IMR-90 (cell line): ENCODE measurements around the gene RBM28. TPM values are rescaled to one million over a fixed set of nuclear protein-coding genes. Genes with fewer than 3 reads are reported as not detected.

ENCODE experiments used
- ATAC-seq: fragments of 200-7000 bp; cut with Tn5 transposase; 2 replicates; pipeline ENCODE4 v1.9.1; 2020; ENCODE audit warnings: low read depth, mild to moderate bottlenecking, moderate library complexity
- BruUV-seq: library from RNA; stranded (reverse); fragments of 400-500 nt; replicated peaks from 2 replicates; lab custom pipeline; 2021; lab: Mats Ljungman, UMichigan
- CTCF ChIA-PET: fragments of 300-600 bp; formaldehyde crosslinking; extraction: SDS; loops from one replicate; lab custom pipeline; 2021; ENCODE audit warnings: antibody characterized with exemption; lab: Yijun Ruan, JAX
- POLR2A ChIA-PET: fragments of 300-600 bp; sonication (Branson Sonifier 250); formaldehyde crosslinking; loops from one replicate; lab custom pipeline; 2022; ENCODE audit warnings: antibody characterized with exemption; ENCODE audit not compliant: unreplicated experiment; lab: Charles Lee
- DNase-seq: peaks from one replicate; pipeline ENCODE4 v3.0.0; 2013
- H2AFZ ChIP-seq: replicated peaks from 2 replicates; pipeline ENCODE3; 2013; ENCODE audit warnings: low read length, mild to moderate bottlenecking; ENCODE audit not compliant: poor library complexity
- H2AK5ac ChIP-seq: 2 replicates; pipeline ENCODE4 v1.6.1; 2013; ENCODE audit warnings: low read depth, low read length, inconsistent platforms
- H2AK9ac ChIP-seq: replicated peaks from 2 replicates; pipeline ENCODE3; 2013; ENCODE audit warnings: mild to moderate bottlenecking, low read depth, low read length, moderate library complexity; ENCODE audit not compliant: poor library complexity
- H2BK120ac ChIP-seq: 2 replicates; pipeline ENCODE4 v1.6.1; 2013; ENCODE audit warnings: low read depth, low read length, inconsistent platforms
- H2BK15ac ChIP-seq: 3 replicates; pipeline ENCODE4 v1.6.1; 2013; ENCODE audit warnings: low read depth, low read length, inconsistent platforms
- H2BK20ac ChIP-seq: 2 replicates; pipeline ENCODE4 v1.6.1; 2013; ENCODE audit warnings: low read depth, mild to moderate bottlenecking, inconsistent platforms, low read length, moderate library complexity
- H2BK5ac ChIP-seq: 2 replicates; pipeline ENCODE4 v1.6.1; 2013; ENCODE audit warnings: mild to moderate bottlenecking, low read depth, low read length, inconsistent platforms; ENCODE audit not compliant: poor library complexity, severe bottlenecking
- H3K14ac ChIP-seq: replicated peaks from 2 replicates; pipeline ENCODE4 v1.6.1; 2013; ENCODE audit warnings: low read depth, low read length, inconsistent platforms
- H3K18ac ChIP-seq: 2 replicates; pipeline ENCODE4 v1.6.1; 2013; ENCODE audit warnings: low read depth, low read length, control low read depth
- H3K23ac ChIP-seq: 2 replicates; pipeline ENCODE4 v1.6.1; 2013; ENCODE audit warnings: low read depth, low read length, inconsistent platforms
- H3K27ac ChIP-seq: 2 replicates; pipeline ENCODE4 v1.5.1; 2013; ENCODE audit warnings: mild to moderate bottlenecking, control low read depth, low read length; ENCODE audit not compliant: insufficient read depth
- H3K27me3 ChIP-seq: 2 replicates; pipeline ENCODE4 v1.6.1; 2013; ENCODE audit warnings: low read length; ENCODE audit not compliant: control insufficient read depth, insufficient read depth
- H3K36me3 ChIP-seq: 2 replicates; pipeline ENCODE4 v1.6.1; 2013; ENCODE audit warnings: low read length, mixed read lengths; ENCODE audit not compliant: control insufficient read depth, insufficient read depth
- H3K4ac ChIP-seq: 2 replicates; pipeline ENCODE4 v1.6.1; 2013; ENCODE audit warnings: low read depth, low read length, inconsistent platforms
- H3K4me1 ChIP-seq: 2 replicates; pipeline ENCODE4 v1.6.1; 2013; ENCODE audit warnings: low read length, mixed read lengths; ENCODE audit not compliant: control insufficient read depth, insufficient read depth
- H3K4me2 ChIP-seq: 2 replicates; pipeline ENCODE4 v1.6.1; 2013; ENCODE audit warnings: low read depth, mild to moderate bottlenecking, control low read depth, low read length, moderate library complexity
- H3K4me3 ChIP-seq: 2 replicates; pipeline ENCODE4 v1.5.1; 2013; ENCODE audit warnings: low read depth, mild to moderate bottlenecking, control low read depth, low read length, moderate library complexity; ENCODE audit not compliant: insufficient read depth
- H3K56ac ChIP-seq: 2 replicates; pipeline ENCODE4 v1.6.1; 2013; ENCODE audit warnings: low read length, inconsistent platforms; ENCODE audit not compliant: insufficient read depth; ENCODE audit errors: extremely low read depth
- H3K79me1 ChIP-seq, 2 experiments: 2 replicates each; pipeline ENCODE4 v1.6.1; 2013; ENCODE audit warnings: low read length in 2 of 2, inconsistent platforms in 1 of 2, low read depth in 1 of 2
- H3K9ac ChIP-seq: 2 replicates; pipeline ENCODE4 v1.6.1; 2013; ENCODE audit warnings: low read depth, low read length, control low read depth
- H3K9me1 ChIP-seq: 2 replicates; pipeline ENCODE4 v1.6.1; 2013; ENCODE audit warnings: low read length, inconsistent platforms; ENCODE audit not compliant: insufficient read depth
- H3K9me3 ChIP-seq: 2 replicates; pipeline ENCODE4 v1.6.1; 2013; ENCODE audit warnings: low read length; ENCODE audit not compliant: control insufficient read depth, insufficient read depth
- H4K20me1 ChIP-seq: 2 replicates; pipeline ENCODE4 v1.6.1; 2013; ENCODE audit warnings: low read length, inconsistent platforms; ENCODE audit not compliant: insufficient read depth
- H4K5ac ChIP-seq: 2 replicates; pipeline ENCODE4 v1.6.1; 2013; ENCODE audit warnings: mild to moderate bottlenecking, low read depth, low read length, control low read depth
- H4K8ac ChIP-seq, 2 experiments: 2 replicates each; pipeline ENCODE4 v1.6.1; 2013; ENCODE audit warnings: low read depth in 2 of 2, low read length in 2 of 2, control low read depth in 1 of 2, inconsistent platforms in 1 of 2
- H4K91ac ChIP-seq: 2 replicates; pipeline ENCODE4 v1.6.1; 2013; ENCODE audit warnings: low read depth, low read length, inconsistent platforms; ENCODE audit not compliant: insufficient read depth
- BHLHE40 ChIP-seq: fragments of 150-350 bp; IDR thresholded peaks from 2 replicates; pipeline ENCODE4 v1.6.1; 2016; ENCODE audit warnings: mild to moderate bottlenecking, low read depth, low read length
- CEBPB ChIP-seq: IDR thresholded peaks from 2 replicates; pipeline ENCODE4 v1.6.1; 2012; ENCODE audit warnings: low read depth, low read length, improper control_type of control experiment
- CHD1 ChIP-seq: IDR thresholded peaks from 2 replicates; pipeline ENCODE4 v1.6.1; 2012; ENCODE audit warnings: low read depth, low read length, improper control_type of control experiment
- ELK1 ChIP-seq: fragments of 150-350 bp; IDR thresholded peaks from 2 replicates; pipeline ENCODE4 v1.6.1; 2016; ENCODE audit warnings: low read depth, mild to moderate bottlenecking, low read length, moderate library complexity, borderline replicate concordance
- FOS ChIP-seq: fragments of 150-350 bp; IDR thresholded peaks from 2 replicates; pipeline ENCODE4 v1.6.1; 2016; ENCODE audit warnings: low read depth, low read length
- MAFK ChIP-seq: IDR thresholded peaks from 2 replicates; pipeline ENCODE4 v1.6.1; 2012; ENCODE audit warnings: low read depth, low read length, improper control_type of control experiment
- MAZ ChIP-seq: IDR thresholded peaks from 2 replicates; pipeline ENCODE4 v1.6.1; 2012; ENCODE audit warnings: low read depth, mild to moderate bottlenecking, low read length, improper control_type of control experiment, moderate library complexity, borderline replicate concordance
- MXI1 ChIP-seq: IDR thresholded peaks from 2 replicates; pipeline ENCODE4 v1.6.1; 2012; ENCODE audit warnings: low read depth, mild to moderate bottlenecking, low read length, moderate library complexity, borderline replicate concordance
- NFE2L2 ChIP-seq: fragments of 150-350 bp; IDR thresholded peaks from 2 replicates; pipeline ENCODE4 v1.6.1; 2016; ENCODE audit warnings: low read depth, mild to moderate bottlenecking, low read length
- POLR2A ChIP-seq: IDR thresholded peaks from 2 replicates; pipeline ENCODE4 v1.6.1; 2012; ENCODE audit warnings: mild to moderate bottlenecking, low read depth, low read length
- RAD21 ChIP-seq: IDR thresholded peaks from 2 replicates; pipeline ENCODE4 v1.6.1; 2012; ENCODE audit warnings: low read length, improper control_type of control experiment
- RCOR1 ChIP-seq: IDR thresholded peaks from 2 replicates; pipeline ENCODE4 v1.6.1; 2012; ENCODE audit warnings: mild to moderate bottlenecking, low read length, improper control_type of control experiment; ENCODE audit not compliant: insufficient replicate concordance
- RFX5 ChIP-seq: IDR thresholded peaks from 2 replicates; pipeline ENCODE4 v1.8.0; 2012; ENCODE audit warnings: low read depth, mild to moderate bottlenecking, low read length, moderate library complexity
- SMC3 ChIP-seq: fragments of 150-350 bp; IDR thresholded peaks from 2 replicates; pipeline ENCODE4 v1.6.1; 2016; ENCODE audit warnings: low read depth, mild to moderate bottlenecking, antibody characterized with exemption, low read length, moderate library complexity
- WGBS, 2 experiments: methylation state at CpG; one replicate each; pipeline versions ENCODE4 v1.1.5 to v1.1.7; 2013; ENCODE audit warnings: missing lambda C conversion rate in 2 of 2; ENCODE audit not compliant: insufficient read length in 1 of 2; ENCODE audit errors: extremely low coverage in 2 of 2; 5-methylcytosine and 5-hydroxymethylcytosine counted together
- dilution Hi-C: fragments of 300-500 bp; cut with HindIII; formaldehyde crosslinking; loops from one replicate; pipeline ENCODE4 v1.14.3; 2018; ENCODE audit warnings: low sequenced_read_pairs; ENCODE audit not compliant: unreplicated experiment
- in situ Hi-C: fragments of 300-500 bp; cut with MboI; formaldehyde crosslinking; loops from 3 replicates; pipeline ENCODE4 v1.14.3; 2019; ENCODE audit warnings: low sequenced_read_pairs, inconsistent platforms, mixed read lengths
- intact Hi-C: fragments of 100-400 bp; cut with micrococcal nuclease; formaldehyde crosslinking; loops from 2 replicates; pipeline ENCODE4 v1.10.0; 2022
- polyA plus RNA-seq, 3 experiments: library from polyadenylated mRNA; depleted of rRNA; stranded (reverse); fragments of >200 nt; gene quantifications; 2 replicates each; pipeline ENCODE4 v1.2.3, GENCODE V29; 2012; ENCODE audit warnings: low replicate concordance in 1 of 3
- total RNA-seq: library from RNA; depleted of rRNA; stranded (reverse); fragments of >200 nt; gene quantifications from 2 replicates; pipeline ENCODE4 v1.2.3, GENCODE V29; 2012
- TF ChIP-seq, protein P1 (sequence below): conservative IDR thresholded peaks from 2 replicates; pipeline ENCODE4 v1.5.1; 2012; ENCODE audit warnings: mild to moderate bottlenecking, low read depth, low read length, improper control_type of control experiment
- TF ChIP-seq, protein P2 (sequence below): fragments of 150-350 bp; IDR thresholded peaks from 2 replicates; pipeline ENCODE4 v1.6.1; 2017; ENCODE audit warnings: mild to moderate bottlenecking, antibody characterized with exemption, low read length, low read depth

RBM28 gene
- total and polyA plus RNA-seq, 2 of the 4 experiments (the other 2 are of a cell fraction): 12.4 to 20.4 TPM

- H3K36me3 ChIP-seq: no peaks in the 10 kb centered on the region
- ChIA-PET CTCF (no interaction called here), POLR2A (no interaction called here)
- H3K4me1 ChIP-seq: peaks cover 9% of the 10 kb centered on the region
- H4K20me1 ChIP-seq: no peaks in the 10 kb centered on the region
- H3K23ac ChIP-seq: no peak overlapping the region
- H3K27me3 ChIP-seq: peaks cover 63% of the 10 kb centered on the region
- no peak overlapping the region for H4K91ac ChIP-seq
- H4K8ac ChIP-seq: no peak overlapping the region
- H3K9ac ChIP-seq: no peak overlapping the region
- peak overlapping the region; percentile 9; the same call in 1 of the 2 replicates for H3K4me3 ChIP-seq
- no peaks in the 10 kb centered on the region; the same call in 1 of the 2 replicates for H3K9me1 ChIP-seq
- no peak overlapping the region for H4K5ac ChIP-seq
- H2BK15ac ChIP-seq: no peak overlapping the region
- no CpG with 5 or more reads among the region's 30 CpGs for WGBS, 2 experiments
- no peak overlapping the region for H2BK120ac ChIP-seq
- BruUV-seq: no TSS peak
- peak overlapping the region; percentile 37 for H2AFZ ChIP-seq
- 0 out of 2 replicates have a peak, but pooled peaks cover 2% of the 10 kb centered on the region for H3K9me3 ChIP-seq
- no peak overlapping the region for H2AK9ac ChIP-seq
- DNase-seq: no peak
- no peak overlapping the region for H2AK5ac ChIP-seq
- dilution Hi-C loops (no loop called here), in situ Hi-C loops (no loop called here), intact Hi-C loops (no loop called here)
- no peak overlapping the region for H3K14ac ChIP-seq
- no peaks in the 10 kb centered on the region for H3K79me1 ChIP-seq
- no peak overlapping the region for H3K4ac ChIP-seq
- no peak overlapping the region for H2BK20ac ChIP-seq
- H3K18ac ChIP-seq: no peak overlapping the region
- no peak overlapping the region for H3K27ac ChIP-seq
- no peak overlapping the region for H2BK5ac ChIP-seq
- no peak for ATAC-seq
- peak overlapping the region; percentile 41; the same call in 1 of the 2 replicates for H3K4me2 ChIP-seq
- TF ChIP-seq NFE2L2 (no peak), ELK1 (no peak), RFX5 (no peak), MAZ (no peak), SMC3 (no peak), CHD1 (no peak), RAD21 (no peak), BHLHE40 (no peak), RCOR1 (no peak), POLR2A (no peak), MAFK (no peak), FOS (no peak), MXI1 (no peak), CEBPB (no peak)
- TF ChIP-seq, protein P1, sequence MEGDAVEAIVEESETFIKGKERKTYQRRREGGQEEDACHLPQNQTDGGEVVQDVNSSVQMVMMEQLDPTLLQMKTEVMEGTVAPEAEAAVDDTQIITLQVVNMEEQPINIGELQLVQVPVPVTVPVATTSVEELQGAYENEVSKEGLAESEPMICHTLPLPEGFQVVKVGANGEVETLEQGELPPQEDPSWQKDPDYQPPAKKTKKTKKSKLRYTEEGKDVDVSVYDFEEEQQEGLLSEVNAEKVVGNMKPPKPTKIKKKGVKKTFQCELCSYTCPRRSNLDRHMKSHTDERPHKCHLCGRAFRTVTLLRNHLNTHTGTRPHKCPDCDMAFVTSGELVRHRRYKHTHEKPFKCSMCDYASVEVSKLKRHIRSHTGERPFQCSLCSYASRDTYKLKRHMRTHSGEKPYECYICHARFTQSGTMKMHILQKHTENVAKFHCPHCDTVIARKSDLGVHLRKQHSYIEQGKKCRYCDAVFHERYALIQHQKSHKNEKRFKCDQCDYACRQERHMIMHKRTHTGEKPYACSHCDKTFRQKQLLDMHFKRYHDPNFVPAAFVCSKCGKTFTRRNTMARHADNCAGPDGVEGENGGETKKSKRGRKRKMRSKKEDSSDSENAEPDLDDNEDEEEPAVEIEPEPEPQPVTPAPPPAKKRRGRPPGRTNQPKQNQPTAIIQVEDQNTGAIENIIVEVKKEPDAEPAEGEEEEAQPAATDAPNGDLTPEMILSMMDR: no peak
- TF ChIP-seq, protein P2, sequence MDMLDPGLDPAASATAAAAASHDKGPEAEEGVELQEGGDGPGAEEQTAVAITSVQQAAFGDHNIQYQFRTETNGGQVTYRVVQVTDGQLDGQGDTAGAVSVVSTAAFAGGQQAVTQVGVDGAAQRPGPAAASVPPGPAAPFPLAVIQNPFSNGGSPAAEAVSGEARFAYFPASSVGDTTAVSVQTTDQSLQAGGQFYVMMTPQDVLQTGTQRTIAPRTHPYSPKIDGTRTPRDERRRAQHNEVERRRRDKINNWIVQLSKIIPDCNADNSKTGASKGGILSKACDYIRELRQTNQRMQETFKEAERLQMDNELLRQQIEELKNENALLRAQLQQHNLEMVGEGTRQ: no peak
- H3K56ac ChIP-seq: no peak overlapping the region
Observed at GRCh38 chr7:128271942-128272481, 71.7 kb downstream of the RBM28 start.
